ENCODE measurements around the gene ATG2A. TPM values are rescaled to one million over a fixed set of nuclear protein-coding genes. Genes with fewer than 3 reads are reported as not detected.
A peak's percentile ranks its signal among the peaks of the same experiment; 100 is the strongest.

Gene ATG2A
- total RNA-seq, 1 experiment from 2014 or later: 16.0 TPM

DNA sequence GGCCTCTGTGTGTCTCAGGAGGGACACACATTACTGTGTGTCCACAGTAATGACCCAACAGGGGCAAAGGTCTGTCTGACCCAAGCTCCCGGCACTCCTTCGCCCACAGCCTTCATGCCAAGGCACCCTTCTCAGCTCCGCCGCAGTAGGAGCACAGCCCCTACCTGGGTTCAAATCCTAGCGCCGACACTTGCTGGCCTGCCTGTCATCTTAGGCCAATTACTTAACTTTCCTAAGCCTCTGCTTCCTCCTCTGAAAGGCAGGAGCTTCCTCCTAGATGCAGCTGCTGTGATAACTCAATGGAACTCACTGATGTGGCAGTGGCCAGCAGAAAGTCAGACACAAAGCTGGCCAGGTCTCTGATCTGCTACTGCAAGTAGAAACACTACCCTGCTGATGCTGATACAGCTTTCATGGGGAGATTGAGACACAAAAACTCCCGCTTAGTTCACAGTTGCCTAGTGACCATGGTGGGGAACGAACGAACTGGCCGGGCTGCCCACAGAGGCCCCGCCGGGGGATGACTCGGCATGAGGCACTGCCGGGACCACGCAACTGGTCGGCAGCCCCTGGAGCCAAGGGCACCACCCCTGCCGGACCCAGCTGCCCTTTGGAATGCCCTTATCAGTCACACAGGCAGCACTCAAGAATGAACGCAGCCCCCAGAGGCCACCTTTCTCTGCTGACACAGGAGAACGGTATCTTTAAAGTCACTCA, 46.7 kb downstream of the ATG2A start:
- peak; percentile 72 for DNase-seq (ENCODE audit: low read depth)

DNA sequence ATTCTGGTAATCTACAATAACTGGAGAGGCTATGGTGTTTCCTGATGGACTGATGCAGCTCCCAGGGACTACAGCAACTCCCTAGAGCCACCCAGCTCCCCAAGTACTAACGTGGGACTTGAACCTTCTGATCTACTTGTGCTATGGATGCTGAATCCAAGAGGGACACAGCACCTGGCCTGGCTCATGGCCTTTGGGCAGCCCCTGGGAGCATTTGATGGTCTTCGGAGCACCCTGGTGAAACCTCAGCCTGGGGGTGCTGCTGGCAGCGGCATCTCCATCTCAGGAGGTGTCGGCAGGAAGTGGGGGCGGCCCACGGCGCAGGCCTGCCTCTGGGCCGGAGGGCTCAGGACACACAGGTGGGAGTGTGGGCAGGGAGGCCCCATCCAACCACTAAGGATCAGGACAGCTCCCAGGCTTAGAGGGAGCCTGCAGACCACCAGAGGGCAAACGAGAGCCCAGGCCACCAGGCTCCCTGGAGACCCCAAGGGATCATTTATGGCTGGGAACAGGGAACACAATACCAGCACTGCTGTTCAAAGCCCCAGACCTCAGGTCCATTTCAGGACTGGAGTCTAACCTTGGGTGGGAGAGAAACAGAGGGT, 47.3 kb downstream of the ATG2A start:
- no peak for DNase-seq (ENCODE audit: low read depth)

DNA sequence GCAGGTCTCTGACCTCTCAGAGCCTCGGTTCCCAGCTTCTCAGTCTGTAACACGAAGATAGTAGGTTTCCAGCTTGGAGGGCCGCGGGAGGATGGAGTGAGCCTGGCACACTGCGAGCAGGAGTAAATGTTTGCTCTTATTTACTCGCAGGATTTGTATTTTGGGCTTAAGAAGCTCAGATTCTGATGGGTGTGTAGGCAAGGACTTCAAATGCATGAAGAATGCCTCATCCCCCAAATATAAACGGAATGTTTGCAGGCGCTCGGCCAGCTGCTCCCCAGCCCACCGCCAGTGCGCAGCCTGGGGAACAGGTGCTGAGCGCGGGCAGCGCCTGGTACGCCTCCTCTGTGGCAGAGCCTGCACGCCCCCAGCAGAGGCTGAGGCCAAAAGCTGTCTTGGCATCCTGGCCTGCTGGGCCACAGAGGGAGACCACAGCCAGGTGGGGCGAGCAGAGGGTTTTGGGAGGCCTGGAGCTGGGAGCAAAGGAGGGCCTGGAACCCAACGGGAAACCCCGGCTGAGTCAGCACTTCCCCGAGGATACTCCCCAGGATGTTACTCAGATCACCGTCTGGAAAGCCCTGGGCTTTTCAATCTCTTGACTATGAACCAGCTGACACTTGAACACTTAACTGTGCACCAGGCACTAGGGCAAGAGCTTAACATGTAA, 48.0 kb downstream of the ATG2A start:
- DNase-seq (ENCODE audit: low read depth): peak; percentile 91

DNA sequence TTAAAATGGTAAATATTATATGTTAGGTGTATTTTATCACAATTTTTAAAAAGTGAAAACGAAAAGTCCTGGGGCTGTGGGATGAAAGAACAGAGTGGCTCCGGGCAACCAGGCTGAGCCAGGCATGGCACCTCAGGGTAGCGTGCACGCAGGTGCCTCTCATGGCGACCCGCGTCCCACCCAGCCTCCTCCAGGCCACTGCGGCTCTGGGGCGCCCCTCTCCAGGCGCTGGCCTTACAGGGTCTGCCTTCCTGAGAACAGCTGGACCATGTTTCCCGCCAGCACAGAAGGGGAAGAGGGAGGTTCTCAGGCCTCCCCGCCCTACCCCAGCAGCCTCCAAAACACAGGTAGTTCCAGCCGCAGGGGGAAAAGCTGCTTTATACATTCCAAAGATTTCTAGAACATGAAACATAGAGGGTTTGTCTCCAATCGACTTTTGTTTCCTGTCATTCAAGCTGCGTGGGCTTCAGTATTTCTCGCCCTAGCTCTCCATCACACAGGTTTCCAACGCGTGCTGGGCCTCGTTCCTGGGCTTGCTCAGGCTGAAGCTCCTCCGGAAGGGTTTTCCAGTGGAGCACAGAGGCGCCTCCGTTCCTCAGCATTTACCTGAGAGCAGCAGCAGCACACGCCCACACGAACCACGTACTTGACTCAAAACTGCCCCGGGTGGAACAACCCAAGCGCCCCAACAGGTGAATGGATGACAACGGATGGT, 49.1 kb downstream of the ATG2A start:
- DNase-seq (ENCODE audit: low read depth): no peak

DNA sequence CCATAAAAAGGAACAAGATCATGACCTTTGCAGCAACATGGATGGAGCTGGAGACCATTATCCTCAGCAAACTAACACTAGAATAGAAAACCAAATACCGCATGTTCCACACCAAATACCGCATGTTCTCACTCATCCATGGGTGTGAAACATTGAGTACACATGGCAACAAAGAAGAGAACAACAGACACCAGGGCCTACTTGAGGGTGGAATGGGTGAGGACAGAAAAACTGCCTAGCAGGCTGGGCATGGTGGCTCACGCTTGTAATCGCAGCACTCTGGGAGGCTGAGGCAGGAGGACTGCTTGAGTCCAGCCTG, 50.9 kb downstream of the ATG2A start:
- no peak for DNase-seq (ENCODE audit: low read depth)

DNA sequence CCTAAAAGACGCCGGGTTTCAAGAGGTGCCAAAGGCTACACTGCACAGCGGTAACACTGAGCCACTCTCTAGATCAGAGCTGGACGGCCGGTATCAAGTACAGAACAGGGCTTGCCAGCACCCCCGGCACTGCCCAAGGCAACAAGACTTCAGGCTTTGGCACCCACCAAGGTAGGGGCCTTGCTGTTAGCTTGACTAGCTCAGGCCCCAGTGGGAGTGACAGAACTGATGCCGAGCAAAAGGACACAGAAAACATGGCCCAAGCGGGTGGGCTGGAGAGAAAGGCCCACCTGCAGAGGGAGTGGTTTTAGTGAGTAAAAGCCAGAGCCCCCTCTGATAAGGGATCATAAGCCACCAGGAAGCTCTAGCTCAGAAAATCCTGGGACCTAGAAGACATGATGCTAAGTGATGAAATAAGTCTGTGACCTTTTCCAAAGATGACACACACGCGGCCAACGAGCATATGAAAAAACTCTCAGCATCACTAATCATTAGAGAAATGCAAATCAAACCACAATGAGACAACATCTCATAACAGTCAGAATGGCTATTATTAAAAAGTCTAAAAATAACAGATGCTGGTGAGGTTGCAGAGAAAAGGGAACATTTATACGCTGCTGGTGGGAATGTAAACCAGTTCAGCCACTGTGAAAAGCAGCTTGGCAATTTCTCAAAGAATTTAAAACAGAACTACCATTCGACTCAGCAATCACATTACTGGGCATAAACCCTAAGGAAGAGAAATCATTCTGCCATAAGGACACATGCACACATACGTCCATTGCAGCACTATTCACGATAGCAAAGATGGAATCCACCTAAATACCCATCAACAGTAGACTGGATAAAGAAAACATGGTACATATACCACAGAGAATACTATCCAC, 51.5 kb downstream of the ATG2A start:
- peak; percentile 83 for DNase-seq (ENCODE audit: low read depth)

DNA sequence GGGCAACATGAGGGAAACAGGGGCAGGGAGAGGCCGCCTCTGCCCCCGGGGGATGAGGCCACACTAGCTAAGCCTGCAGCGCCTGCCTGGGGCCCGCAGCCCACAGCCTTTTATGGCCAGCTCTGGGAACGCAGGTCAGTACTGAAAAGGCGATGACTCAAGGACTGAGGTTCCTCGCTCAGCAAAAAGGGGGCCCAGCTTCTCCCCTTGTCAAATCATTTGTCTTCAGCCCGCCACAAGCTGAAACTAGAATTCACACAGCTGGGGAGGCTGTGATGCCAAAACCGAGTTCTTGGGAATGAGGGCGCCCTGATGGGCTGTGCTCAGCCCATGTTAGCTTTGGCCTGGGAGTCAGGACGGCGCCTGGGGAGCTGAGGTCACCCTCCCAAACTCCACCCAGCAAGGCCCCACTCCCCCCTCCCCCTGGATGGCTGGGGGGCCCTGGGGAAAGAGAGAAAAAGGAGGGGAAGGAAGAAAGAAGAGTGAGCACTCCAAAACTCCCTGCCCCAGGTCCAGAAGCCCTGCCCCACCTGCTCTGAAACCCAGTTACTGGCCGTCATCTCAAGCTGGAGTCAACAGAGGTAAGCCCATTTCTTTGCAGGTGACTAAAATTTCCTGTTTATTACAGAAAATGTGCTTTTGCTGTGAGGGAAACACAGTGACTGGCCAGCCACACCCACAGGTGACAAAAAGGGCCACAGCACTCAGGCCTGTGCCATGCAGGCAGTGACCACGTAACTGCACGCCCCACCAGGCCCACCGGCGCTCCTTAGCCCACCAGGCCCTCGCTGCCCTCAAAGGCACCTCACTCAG, 52.3 kb downstream of the ATG2A start:
- peak; percentile 94 for DNase-seq (ENCODE audit: low read depth)

DNA sequence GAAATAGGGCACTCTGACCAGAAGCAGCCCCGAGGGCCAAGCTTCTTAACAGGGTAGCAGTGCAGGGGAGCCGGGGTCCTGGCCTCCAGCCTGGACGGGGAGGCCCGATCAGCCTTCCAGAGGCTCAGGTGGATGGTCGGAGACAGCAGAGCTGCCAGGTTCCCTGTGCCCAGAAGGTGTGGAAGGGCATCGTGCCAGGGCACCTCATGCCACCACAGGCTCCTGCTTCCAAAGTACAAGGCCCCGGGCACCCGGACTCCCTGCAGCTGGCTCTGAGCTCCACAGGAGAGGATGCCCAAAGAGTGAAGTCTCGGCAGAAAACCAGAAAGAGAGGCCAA, 52.9 kb downstream of the ATG2A start:
- no peak for DNase-seq (ENCODE audit: low read depth)

DNA sequence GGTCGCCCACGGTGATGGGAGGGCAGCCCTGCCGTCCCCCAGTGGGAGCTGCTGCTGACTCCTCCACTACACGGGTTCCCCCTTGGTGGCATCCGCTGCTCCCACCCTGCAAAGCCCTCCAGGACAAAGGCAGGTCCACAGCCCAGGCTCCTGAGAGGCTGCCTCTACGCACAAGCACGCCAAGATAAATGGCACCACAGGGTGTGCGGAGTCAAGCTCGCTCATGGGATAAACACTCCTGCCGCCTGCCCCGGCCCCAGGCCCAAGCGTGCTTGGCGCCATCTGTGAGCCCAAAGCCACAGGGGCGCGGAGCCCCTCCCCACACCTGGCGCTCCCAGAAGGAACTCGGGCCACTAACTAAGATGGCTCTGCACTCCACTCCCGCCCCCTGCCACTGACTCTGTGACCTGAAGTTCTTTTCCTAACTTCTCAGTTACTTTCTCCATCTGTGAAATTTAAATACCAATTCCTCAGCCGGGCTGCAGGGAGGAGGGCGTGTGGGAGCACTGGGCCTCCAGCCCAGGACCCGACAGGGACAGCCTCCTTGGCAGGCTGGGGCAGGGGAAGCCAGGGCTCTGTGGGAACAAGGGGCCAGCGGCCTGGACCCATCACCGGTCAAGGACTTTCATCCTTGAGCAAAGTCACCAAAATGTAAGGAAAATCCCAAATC, 53.5 kb downstream of the ATG2A start:
- DNase-seq (ENCODE audit: low read depth): no peak

DNA sequence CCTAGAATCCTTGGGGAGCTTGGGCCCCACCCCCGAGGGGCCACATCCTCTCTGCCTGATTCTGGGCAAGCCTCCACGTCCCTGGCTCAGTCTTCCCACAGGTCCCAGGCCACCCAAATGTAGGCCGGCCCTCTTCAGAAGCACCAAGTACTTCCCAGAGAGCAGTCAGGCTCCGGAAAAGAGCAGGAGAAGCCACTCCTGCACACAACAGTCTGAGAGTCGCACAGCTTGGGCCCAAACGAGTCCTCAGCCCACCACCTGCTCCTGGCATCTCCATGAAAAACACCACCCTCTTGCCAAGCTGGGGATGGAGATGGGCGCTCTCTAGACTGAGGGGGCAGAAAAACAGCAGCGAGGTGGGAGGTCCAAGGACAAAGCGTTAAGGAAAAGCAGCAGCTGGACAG, 54.0 kb downstream of the ATG2A start:
- DNase-seq (ENCODE audit: low read depth): no peak

DNA sequence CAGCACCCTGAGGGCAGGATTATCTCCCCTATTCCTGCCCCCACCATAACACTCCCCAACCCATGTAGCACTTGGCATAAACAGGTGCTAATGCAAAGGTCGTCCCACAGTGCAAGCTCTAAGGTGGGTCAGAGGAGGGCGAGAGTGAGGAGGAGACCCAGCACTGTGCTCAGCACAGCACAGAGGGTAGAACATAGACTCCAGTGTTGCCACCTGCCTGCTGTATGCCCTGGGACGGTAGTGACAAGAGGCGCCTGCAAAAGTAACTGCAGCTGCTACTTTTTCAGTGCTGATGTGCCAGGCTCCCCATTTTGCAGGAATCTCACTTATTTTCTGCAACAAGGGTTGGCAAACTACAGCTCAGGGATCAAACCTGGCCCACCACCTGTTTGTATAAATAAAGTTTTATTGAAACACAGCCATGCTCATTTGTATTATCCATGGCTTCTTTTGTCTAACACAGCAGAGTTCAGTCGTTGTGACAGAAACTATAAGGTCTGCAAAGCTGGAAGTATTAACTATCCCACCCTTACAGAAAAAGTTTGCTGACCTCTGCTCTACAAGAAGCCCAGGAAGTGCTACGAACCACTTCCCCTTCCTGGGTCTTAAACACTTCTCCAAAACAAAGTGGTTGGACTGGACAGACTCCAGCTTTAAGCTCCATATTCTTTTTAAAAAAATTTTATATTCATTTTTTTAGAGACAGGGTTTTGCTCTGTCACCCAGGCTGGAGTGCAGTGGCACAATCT, 55.6 kb downstream of the ATG2A start:
- no peak for DNase-seq (ENCODE audit: low read depth)

DNA sequence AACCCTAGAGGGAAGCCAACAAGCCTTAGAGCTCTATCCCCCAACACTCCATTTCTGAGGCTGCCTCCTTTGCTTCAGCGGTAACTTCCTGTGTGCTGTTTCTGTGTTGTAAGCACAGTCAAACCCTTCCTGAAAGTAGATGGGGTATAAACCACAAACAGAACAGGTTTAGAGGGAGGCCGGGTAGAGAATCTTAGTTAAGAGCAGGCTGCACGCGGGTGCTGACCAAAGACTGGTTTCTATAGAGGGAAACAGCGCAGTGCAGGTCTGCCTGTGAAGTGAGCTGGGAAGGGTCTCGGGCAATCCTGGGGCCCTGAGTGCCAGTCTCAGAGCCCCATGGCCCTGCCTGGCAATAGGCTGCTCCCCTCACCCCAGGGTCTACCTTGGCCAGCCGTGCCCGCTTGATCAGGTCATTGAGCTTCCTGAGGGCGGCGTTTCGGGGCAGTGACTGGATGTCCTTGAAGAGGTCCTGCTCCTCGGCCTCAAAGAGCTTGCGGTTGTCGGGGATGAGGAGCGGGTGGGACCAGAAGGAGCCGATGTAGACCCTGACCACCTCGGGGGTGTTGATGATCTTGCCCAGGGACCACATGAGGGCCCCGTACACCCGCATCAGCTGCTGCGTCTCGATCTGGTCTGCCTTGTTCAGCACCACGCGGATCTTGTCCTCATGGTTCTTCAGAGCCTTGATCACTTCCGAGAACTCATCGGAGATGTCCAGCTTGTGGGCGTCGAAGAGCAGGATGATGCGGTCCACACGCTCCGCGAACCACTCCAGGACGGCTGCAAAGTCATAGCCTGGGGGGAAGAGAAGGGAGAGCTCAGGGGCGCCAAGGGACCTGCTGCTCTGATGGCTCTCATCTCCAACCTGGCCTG, 57.2 kb downstream of the ATG2A start:
- DNase-seq (ENCODE audit: low read depth): no peak

DNA sequence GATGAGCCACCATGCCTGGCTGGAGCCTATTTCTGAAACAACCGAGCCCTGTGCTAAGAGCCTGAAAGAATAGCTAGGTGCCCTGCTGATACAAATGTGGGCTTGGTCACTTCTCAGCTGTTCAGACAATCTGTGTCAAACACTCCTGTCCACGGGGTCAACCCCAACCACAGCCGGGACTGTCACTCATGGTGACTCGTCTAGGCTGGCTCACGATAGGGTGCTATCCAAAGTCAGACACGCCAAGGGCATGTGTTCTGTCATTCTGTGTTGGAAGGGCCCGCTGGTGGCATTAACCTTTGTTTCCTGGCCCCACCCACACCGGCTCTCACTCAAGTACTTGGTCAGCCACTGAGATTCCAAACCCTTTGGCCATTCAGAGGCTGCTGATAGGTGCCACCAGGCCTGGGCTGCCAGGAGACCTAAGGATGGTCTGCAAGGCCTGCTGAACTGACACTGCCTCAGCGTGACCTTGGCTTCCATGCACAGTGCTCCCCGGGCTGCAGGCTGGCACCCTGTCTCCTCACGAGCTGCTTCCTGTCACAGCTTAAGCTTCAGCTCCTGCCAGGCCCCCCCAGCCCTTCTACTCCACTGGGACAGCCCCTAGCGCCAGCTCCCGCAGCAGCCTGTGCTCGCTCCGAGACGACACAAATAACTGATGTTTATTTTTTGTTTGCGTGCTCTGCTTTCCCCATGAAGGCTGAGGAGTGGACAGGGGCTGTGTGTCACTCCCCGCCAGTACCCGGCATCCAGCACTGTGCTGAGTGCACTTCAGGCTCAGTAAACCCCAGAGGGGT, 58.3 kb downstream of the ATG2A start:
- peak; percentile 48 for DNase-seq (ENCODE audit: low read depth)

DNA sequence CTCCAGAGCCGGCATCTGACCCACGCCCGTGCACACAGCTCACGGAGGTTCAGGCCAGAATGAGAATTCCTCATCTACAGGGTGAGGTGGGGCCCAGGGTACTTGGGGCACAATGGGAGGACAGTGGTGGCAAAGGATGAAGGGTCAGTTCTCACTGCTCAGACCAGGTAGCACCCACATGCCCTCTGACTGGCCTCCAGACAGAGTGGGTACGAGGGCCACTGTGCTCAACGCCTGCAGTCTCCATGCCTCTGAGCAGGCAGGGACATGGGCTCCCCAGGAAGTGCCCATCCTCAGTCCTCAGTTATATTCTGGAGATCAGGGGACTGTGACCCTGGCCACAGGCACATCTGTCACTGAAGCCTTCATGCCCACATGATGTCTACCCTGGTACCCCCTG, 59.5 kb downstream of the ATG2A start:
- DNase-seq (ENCODE audit: low read depth): no peak

DNA sequence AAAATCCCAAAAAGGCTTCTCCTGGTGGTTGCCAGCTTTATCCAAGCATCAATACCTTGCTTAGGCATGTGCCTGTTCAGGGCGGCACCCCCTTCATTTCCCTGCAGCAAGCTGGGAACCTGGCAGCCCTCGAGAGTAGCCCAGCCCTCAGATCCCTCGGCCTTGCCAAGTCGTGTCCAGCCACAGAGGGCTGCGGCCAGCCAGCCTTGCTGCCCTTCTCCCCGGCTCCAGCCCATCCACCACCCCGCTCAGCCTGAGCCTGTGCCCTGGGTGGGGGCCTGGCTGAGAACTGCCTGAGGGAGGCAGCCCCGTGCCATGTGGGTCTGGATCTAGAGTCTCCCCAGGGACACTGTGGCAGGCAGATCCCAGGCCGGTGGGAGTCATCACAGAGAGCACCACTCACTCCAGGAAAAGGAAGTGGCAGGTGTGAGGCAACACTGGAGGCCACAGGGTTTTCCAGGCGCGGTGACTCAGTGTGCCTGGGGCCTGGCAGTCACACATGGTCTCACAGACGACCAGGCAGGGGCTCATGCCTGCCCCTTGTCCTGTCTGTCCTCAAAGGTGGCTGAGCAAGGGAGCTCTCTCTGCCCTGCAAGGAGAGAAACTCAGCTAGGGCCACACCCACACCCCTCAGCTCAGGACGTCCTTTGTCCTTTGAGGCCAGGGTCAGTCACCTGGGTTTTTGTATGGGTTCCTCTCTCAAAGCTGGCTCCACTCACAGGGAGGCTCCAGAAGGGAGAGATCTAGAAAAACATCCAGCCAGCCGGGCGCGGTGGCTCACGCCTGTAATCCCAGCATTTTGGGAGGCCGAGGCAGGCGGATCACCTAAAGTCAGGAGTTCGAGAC, 60.4 kb downstream of the ATG2A start:
- peak; percentile 97 for DNase-seq (ENCODE audit: low read depth)

DNA sequence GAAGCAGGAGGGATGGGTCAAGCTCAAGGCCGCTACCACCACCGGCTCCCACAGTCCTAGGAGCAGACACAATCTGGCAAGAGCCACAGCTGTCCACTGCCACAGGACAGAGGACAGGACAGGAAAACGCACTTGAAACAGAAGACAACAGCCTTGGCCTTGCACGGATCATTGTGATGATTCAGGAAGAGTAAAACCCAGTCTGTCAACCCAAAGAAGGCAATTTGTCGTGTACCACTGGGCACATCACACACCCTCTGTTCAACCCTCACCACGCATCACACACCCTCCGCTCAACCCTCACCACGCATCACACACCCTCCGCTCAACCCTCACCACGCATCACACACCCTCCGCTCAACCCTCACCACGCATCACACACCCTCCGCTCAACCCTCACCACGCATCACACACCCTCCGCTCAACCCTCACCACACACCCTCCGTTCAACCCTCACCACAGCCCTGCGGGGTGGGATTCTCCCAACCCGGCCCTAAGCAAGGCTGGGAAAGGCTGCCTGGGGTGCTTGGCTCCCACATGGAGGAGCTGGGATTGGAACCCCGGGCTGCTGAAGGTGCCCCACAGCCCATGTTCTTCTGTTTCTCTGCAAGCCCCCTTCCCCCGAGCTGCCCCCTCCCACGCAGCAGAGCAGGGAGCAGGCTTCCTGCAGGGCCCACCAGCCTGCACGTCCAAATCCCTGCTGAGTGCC, 61.3 kb downstream of the ATG2A start:
- DNase-seq (ENCODE audit: low read depth): no peak
